Stomach (tissue), 4 donors: Measurements from ENCODE around the gene GRIA1.

ENCODE experiments used
- POLR2A ChIP-seq, 4 donors: fragments of 450-650 bp; IDR thresholded peaks; one replicate each; pipeline ENCODE4 v1.6.1; 2016; ENCODE audit warnings: antibody characterized with exemption in 4 of 4, control low read depth in 2 of 4, mild to moderate bottlenecking in 1 of 4, moderate library complexity in 1 of 4
- POLR2AphosphoS5 ChIP-seq, 3 donors: sonication (generic); formaldehyde crosslinking; IDR thresholded peaks; one replicate each; pipeline ENCODE4 v1.6.1; 2016; ENCODE audit warnings: antibody characterized with exemption in 3 of 3
- TF ChIP-seq, protein P1 (sequence below), 7 experiments: fragments of 450-650 bp in 4 of 7; fragments of 200-600 bp in 3 of 7; sonication (generic) in 3 of 7; IDR thresholded peaks; one replicate each; pipeline ENCODE4 v1.5.1; 2016 to 2019; ENCODE audit warnings: antibody characterized with exemption in 7 of 7, control low read depth in 2 of 7, mild to moderate bottlenecking in 1 of 7

DNA sequence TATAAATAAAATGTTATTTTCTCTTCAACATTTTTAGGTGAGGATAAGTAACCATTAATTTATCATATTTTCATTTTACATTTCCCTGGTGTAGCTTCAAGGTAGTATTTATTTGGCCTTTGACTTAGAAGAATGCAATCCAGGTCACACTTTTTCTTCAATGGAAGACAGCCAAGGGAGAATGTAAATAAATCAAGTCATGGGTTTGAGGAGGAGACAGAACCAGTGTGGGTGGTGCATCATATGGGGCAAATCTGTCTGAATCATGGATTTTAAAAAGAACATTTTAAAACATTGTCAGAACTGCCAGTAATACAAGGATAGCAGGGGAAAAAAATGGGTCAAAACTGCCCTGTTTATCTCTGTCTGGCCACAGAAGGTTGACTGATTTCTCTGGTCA, 318.7 kb downstream of the GRIA1 start:
- TF ChIP-seq, protein P1, sequence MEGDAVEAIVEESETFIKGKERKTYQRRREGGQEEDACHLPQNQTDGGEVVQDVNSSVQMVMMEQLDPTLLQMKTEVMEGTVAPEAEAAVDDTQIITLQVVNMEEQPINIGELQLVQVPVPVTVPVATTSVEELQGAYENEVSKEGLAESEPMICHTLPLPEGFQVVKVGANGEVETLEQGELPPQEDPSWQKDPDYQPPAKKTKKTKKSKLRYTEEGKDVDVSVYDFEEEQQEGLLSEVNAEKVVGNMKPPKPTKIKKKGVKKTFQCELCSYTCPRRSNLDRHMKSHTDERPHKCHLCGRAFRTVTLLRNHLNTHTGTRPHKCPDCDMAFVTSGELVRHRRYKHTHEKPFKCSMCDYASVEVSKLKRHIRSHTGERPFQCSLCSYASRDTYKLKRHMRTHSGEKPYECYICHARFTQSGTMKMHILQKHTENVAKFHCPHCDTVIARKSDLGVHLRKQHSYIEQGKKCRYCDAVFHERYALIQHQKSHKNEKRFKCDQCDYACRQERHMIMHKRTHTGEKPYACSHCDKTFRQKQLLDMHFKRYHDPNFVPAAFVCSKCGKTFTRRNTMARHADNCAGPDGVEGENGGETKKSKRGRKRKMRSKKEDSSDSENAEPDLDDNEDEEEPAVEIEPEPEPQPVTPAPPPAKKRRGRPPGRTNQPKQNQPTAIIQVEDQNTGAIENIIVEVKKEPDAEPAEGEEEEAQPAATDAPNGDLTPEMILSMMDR (IDR thresholded peaks at IDR 0.05) = no peak
- TF ChIP-seq POLR2AphosphoS5 (IDR thresholded peaks at IDR 0.05) = no peak
- no peak for TF ChIP-seq POLR2A (IDR thresholded peaks at IDR 0.05)
